ELF-1 (cell line): ENCODE results near the gene PPM1F.
"Not testable (repeated sequence)": the region's sequence is repeated elsewhere in the genome, so short reads cannot be mapped to it uniquely, and the experiment has no call there.

Source experiments
- DNase-seq: peaks from one replicate; pipeline ENCODE4 v3.0.0-alpha.2; 2016; ENCODE audit warnings: low read depth, low spot score

Gene PPM1F

DNA sequence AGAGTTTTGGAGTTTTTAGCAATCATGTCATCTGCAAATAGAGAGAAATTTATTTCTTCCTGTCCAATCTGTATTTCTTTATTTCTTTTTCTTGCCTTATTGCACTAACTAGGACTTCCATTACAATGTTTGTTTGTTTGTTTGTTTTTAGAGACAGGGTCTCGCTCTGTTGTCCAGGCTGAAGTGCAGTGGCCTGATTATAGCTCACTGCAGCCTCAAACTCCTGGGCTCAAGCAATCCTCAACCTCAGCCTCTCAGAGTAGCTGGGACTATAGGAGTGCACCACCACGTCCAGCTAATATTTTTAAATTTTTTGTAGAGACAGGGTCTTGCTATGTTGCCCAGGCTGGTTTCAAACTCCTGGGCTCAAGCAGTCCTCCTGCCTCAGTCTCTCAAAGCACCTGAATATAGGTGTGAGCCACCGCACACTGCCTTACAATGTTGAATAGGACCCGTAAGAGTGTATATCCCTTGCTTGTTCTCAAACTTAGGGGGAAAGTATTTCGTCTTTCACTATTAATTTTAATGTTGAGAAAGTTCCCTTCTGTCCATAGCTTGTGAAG lies 55.6 kb downstream of the PPM1F start:
- no peak for DNase-seq

DNA sequence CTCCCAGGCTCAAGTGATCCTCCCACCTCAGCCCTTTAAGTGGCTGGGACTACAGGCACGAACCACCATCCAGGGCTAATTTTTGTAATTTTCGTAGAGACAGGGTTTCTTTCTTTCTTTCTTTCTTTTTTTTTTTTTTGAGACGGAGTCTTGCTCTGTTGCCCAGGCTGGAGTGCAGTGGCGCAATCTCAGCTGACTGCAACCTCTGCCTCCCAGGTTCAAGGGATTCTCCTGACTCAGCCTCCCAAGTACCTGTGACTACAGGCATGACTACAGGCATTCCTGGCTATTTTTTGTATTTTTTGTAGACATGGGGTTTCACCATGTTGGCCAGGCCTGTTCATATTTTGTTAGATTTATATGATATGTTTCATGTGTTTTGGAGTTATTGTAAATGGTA lies 56.4 kb downstream of the PPM1F start:
- not testable (repeated sequence) for DNase-seq

DNA sequence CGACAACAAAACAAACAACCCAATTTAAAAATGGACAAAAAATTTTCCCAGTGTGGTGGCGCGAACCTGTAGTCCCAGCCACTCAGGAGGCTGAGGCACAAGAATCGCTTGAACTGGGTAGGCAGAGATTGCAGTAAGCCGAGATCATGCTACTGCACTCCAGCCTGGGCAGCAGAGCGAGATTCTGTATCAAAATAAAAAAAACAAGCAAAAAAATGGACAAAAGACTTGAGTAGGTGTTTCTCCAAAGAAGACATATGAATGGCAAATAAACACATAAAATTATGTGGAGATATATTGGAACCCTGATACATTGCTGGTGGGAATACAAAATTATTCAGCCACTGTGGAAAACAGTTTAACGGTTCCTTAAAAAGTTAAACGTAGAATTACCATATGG lies 57.8 kb downstream of the PPM1F start:
- DNase-seq, result no peak

DNA sequence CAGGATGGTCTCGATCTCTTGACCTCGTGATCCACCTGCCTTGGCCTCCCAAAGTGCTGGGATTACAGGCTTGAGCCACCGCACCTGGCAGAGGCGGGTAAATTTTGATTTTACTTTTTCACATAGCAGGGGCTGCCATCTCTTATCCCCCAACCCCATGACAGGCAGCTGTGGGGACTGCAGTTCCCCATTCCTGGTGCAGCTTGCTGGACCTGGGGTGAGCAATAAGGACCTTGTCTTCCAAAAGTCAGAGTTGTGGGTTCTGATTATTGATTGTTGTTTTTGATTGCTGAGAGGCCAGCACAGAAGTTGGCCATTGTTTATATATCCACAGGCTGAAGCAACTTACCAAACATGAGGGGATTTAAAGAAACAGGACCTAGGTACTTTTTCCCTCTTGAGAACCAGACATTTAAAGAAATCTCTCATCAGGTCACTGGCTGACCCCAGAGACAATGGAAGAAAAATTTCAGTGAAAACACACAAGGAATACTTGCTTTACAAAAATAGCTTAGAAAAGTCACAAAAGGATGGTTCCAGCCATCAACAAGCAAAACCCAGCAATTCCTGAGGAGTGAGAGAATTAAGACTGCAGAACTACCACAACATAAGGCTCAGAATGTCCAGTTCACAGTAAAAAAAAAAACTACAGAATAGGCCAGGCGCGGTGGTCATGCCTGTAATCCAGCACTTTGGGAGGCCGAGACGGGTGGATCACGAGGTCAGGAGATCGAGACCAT lies 63.2 kb downstream of the PPM1F start:
- no peak for DNase-seq

DNA sequence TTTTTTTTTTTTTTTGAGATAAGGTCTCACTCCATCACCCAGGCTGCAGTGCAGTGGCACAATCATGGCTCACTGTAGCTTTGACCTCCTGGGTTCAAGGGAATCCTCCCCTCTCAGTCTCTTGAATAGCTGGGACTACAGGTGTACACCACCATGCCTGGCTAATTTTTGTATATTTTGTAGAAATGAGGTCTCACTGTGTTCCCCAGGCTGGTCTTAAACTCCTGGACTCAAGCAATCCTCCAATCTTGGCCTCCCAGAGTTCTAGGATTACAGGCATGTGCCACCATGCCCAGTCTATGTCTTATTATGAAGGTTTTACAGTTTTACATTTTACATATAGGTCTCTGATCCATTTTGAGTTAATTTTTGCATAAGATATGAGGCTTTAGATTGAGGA lies 64.8 kb downstream of the PPM1F start:
- no peak for DNase-seq

DNA sequence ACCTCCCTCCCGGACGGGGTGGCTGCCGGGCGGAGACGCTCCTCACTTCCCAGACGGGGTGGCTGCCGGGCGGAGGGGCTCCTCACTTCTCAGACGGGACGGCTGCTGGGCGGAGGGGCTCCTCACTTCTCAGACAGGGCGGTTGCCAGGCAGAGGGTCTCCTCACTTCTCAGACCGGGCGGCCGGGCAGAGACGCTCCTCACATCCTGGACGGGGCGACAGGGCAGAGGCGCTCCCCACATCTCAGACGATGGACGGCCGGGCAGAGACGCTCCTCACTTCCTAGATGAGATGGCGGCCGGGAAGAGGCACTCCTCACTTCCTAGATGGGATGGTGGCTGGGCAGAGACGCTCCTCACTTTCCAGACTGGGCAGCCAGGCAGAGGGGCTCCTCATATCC lies 68.7 kb downstream of the PPM1F start:
- DNase-seq, result not testable (repeated sequence)

DNA sequence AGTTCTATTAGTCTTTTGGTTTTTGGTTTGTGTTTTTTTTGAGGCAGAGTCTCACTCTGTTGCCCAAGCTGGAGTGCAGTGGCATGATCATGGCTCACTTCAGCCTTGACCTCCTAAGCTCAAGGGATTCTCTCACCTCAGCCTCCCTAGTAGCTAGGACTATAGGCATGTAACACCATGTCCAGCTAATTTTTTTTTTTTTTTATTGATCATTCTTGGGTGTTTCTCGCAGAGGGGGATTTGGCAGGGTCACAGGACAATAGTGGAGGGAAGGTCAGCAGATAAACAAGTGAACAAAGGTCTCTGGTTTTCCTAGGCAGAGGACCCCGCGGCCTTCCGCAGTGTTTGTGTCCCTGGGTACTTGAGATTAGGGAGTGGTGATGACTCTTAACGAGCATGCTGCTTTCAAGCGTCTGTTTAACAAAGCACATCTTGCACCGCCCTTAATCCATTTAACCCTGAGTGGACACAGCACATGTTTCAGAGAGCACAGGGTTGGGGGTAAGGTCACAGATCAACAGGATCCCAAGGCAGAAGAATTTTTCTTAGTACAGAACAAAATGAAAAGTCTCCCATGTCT lies 69.8 kb downstream of the PPM1F start:
- DNase-seq, result not testable (repeated sequence)

DNA sequence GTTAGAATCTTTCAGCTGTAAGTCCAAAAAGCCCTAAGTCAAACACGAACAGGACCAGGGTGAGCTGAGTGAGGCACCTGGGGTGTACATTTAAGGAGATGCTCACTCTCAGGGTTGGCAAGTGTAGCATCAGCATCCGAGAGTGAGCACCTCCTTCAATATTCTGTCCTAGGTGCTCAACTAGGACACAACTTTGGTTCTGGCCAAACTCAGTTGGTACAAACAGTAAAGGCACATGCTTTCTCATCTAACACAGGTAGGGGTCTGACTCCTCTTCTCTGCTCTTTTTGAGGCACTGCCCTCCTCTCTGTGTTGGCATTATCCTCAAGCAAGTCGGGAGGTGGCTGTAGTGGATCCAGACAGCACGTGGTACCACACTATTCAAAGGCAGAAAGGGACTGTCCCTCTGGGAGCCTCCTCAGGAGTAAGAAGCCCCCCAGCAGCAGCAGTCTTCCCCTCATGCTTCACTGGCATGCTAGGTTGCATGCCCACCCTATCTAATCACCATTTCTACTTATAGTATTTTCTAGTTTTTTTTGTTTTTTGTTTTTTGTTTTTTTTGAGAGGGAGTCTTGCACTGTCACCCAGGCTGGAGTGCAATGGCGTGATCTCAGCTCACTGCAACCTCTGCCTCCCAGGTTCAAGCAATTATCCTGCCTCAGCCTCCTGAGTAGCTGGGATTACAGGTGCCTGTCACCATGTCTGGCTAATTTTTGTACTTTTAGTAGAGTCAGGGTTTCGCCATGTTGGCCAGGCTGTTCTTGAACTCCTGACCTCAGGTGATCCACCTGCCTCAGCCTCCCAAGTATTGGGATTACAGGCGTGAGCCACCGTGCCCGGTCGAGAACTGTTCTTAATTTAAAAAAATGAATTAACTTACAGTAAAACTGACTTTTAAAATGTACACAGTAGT lies 70.6 kb downstream of the PPM1F start:
- DNase-seq, result no peak

DNA sequence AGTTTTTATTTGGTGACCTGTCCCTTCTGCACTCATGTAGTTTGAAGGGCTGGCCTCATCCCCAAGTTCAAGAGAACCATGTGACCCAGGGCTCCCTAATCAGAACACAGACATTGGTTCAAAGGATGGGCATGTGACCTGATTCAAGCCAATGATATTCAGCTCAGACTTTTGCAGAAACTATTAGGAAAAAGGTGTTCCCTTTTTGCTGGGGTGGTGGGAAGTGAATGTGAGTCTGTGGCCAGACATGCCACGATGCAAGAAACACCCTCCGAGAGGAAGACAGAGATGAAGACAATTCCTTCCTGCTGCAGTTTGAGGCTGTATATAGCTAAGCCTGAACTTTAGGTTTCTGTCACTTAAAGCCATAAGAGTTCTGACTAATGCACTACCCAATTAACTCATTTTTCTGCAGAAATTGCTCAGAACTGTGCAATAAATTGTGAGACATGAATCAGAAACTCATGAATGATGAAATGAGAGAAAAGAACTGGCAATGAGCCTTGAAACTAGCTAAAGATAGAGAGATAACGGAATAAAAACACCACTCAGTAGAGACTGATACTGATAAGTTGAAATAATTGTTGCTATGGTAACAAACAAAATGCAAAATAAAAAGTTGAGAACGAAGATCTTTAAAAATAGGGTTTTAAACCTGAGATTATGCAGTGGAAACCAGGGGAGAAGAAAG lies 76.0 kb downstream of the PPM1F start:
- no peak for DNase-seq

DNA sequence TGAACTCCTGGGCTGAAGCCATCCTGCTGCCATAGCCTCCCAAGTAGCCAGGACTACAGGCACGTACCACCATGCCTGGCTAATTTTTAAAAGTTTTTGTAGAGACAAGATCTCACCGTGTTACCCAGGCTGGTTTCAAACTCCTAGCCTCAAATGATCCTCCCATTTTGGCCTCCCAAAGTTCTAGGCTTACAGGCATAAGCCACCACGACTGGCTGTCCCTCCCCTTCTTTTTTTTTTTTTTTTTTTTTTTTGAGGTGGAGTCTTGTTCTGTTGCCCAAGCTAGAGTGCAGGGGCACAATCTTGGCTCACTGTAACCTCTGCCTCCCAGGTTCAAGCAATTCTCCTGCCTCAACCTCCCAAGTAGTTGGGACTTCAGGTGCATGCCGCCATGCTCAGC lies 77.7 kb downstream of the PPM1F start:
- DNase-seq, result not testable (repeated sequence)

DNA sequence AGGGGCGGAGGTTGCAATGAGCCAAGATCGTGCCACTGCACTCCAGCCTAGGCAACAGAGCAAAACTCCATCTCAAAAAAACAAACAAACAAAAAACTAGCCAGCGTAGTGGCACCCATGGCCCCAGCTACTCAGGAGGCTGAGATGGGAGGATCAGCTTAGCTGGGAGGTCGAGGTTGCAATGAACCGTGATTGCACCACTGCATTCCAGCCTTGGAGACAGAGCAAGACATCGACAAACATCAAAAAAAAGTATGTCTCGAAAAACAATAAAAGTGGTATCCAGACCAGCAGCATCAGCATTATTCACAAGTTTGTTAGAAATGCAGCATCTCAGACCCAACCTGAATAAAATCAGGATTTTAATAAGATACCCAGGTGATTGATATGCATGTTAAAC lies 79.0 kb downstream of the PPM1F start:
- DNase-seq, result no peak

DNA sequence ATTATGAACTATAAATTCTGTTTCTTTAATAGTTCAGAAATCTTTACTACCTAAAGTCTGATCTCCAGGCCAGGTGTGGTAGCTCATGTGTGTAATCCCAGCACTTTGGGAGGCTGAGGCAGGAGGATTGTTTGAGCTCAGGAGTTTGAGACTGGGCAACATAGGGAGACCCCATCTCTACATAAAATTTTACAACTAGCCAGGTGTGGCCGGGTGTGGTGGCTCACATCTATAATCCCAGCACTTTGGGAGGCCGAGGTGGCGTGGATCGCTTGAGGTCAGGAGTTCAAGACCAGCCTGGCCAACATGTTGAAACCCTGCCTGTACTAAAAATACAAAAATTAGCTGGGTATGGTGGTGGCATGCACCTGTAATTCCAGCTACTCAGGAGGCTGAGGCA lies 79.9 kb downstream of the PPM1F start:
- DNase-seq, result not testable (repeated sequence)
